HG02610 (cell line): ENCODE data around the gene ACSM2B.
"Not testable (repeated sequence)": the region's sequence is repeated elsewhere in the genome, so short reads cannot be mapped to it uniquely, and the experiment has no call there.

ENCODE experiments used
- ATAC-seq: cut with Tn5 transposase; IDR thresholded peaks from one replicate; pipeline ENCODE4 v1.9.1; 2021; ENCODE audit warnings: mild to moderate bottlenecking, moderate library complexity; ENCODE audit not compliant: unreplicated experiment

ACSM2B gene

DNA sequence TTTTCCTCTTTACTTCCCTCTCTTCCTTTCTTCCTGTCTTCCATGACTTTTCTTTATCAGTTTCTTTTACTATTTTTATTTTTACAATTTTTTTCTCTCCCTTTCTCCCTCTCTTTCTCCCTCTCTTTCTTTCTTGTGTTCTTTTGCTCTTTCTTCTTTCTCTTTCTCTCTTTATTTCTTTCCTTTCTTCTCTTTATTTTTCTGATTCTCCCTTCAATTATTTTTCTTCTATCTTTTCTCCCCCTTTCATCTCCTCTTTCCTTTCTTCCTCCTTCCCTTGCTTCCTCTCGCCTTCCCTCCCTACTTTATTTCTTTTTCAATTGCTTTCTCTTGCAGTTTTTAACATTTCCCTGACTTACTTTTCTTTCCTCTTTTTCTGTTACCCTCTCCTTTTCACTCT lies 39.5 kb downstream of the ACSM2B start:
- not testable (repeated sequence) for ATAC-seq

DNA sequence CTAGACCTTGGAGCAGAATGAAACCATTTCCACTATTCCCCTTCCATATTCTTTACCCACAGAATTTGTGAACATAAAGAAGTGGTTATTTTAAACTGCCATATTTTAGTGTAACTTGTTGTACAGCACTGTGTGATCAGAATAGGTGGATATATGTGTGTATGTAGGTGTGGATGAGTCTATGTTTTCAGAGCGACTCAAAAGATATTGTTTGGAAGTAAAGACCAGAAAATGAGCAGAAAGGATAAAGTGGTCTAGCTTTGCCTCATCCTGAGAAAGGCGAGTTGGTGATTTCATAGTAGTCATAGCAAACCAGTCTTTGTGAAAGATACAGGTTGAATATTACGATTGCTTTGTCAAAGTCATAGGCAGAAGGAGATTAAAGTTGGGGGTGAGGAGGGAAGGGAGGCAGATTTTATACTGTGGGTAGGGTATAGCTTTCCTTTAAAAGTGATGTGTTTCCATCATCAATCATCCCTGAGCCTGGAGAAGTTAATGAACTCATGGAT lies 43.8 kb downstream of the ACSM2B start:
- ATAC-seq: not testable (repeated sequence)

DNA sequence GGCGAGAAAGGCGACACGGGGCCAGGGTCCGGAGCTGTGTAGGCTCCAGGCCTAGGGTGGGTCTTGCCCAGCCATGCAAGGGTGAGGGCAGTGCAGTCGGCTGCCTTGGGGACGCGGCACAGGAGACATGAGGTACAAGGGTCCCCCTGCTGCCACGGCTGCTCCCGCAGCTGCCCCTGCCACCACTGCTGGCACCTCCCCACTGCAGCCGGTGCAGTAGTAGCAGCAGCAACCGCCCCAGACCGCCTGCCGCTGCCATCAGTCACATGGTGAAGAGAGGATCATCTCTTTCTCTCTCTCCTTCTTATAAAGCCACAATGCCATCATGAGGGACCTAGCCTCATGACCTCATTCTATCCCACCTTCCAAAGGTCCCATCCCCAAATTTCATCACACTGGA lies 44.4 kb downstream of the ACSM2B start:
- not testable (repeated sequence) for ATAC-seq

DNA sequence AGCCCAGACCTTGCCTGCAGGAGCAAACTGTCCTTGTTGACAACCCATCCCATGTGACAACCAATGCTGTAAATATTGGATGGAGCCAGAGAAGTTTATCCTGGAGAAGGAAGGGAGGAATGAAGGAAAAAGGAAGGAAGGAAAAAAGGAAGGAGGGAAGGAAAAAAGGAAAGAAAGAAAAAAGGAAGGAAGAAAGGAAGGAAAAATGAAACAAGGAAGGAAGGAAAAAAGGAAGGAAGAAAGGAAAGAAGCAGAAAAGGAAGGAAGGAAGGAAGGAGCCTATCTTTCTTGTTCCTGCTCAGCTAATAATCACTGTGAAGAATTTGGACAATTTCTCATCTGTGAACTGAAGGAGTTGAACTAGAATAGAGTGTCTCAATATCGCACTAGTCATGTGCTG lies 56.1 kb downstream of the ACSM2B start:
- ATAC-seq: no peak

DNA sequence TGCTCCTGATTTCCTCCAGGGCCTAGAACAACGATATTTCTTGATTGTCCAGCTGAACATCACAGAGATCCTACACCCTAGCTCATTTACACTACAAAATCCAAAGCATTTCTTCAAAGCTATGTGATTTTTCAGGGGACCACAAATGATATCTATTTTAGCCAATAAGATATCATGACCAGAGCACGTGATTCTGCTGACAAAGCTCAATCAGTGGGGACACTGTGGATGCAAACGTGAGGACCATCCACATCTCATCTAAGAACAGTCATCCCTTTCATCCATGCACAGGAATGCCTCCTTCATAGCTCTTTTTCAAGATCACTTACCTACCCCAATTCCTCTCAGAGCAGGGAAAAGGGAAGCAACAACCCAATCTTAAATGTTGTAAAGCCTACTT lies 56.9 kb downstream of the ACSM2B start:
- ATAC-seq: no peak

DNA sequence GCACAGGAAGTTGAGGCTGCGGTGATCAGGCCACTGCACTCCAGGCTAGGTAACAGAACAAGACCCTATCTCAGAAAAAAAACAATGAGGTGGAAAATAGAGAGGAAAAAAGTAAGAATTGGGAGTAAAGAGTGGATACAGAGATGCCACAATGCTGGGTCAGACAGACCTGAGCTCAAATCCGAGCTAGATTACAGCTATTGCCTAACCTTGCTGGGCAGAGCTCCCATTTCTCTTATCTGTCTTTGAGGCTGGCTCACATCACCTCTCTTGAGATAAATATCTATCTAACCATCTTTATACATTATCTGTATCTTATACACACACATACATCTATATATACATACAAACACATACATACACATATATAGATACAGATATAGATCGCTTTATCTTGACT lies 59.0 kb downstream of the ACSM2B start:
- ATAC-seq: no peak

DNA sequence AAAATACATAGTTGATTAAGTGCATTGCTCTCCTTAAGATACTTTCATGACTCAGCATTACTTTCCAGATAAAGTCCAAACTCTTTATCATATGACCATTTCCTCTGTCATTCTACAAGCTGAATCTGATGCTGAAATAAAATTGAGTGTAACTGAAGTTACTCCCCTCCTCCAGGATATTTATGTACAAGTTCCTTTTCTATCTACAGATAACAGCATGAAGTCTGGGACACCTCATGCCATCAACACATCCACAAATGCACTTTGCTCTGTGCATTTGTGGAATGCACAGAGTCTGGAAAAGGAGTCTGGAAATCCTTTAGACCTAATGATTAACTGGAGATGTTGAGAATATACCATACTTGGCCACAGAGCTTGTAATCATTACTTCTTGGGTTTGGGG lies 60.5 kb downstream of the ACSM2B start:
- ATAC-seq: no peak

DNA sequence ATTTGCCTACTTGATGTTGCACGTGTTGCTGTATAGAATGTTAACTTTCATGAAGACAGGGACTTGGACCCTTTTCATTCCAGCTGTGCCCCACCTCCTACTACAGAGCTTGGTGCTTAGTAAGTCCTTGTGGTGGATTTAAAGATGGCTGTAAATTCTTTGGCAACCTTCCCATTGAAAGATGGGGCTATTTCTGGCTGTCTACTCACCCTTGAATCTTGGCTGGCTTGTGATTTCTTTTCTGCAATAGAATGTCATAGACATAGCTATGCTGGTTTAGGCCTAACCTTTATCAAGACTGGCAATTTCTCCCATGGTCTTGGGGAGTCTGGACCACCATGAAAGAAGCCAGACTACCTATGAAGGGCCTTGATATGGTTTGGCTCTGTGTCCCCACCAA lies 65.8 kb downstream of the ACSM2B start:
- no peak for ATAC-seq

DNA sequence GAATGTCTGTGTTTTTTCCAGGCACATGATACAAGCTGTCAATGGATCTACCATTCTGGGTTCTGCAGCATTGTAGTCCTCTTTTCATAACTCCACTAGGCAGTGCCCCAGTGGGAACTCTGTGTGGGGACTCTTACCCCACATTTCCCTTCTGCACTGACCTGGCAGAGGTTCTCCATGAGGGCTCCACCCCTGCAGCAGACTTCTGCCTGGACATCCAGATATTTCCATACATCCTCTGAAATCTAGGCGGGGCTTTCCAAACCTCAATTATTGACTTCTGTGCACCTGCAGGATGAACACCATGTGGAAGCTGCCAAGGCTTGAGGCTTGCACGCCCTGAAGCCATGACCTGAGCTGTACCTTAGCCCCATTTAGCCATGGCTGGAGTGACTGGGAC lies 68.9 kb downstream of the ACSM2B start:
- ATAC-seq: no peak

DNA sequence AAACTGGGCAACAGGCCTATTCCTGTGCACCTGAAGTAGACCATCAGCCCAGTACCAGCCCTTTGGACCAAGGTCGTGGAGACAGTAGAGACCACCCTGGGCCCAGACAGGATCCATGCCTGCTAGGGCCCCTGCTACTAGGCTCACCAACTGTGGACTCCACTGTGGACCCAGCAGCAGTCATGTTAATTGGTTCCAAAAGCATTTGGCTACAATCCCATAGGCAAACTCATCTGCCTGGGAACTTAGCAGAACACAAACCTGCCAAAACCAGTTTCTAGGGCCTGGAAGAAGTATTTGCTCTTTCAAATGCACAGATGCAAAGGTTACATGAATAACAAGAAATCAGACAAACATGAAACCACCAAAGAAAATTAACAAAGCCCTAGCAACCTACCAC lies 71.7 kb downstream of the ACSM2B start:
- no peak for ATAC-seq

DNA sequence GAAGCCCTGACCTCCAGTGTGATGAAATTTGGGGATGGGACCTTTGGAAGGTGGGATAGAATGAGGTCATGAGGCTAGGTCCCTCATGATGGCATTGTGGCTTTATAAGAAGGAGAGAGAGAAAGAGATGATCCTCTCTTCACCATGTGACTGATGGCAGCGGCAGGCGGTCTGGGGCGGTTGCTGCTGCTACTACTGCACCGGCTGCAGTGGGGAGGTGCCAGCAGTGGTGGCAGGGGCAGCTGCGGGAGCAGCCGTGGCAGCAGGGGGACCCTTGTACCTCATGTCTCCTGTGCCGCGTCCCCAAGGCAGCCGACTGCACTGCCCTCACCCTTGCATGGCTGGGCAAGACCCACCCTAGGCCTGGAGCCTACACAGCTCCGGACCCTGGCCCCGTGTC lies 84.7 kb downstream of the ACSM2B start:
- ATAC-seq: not testable (repeated sequence)

DNA sequence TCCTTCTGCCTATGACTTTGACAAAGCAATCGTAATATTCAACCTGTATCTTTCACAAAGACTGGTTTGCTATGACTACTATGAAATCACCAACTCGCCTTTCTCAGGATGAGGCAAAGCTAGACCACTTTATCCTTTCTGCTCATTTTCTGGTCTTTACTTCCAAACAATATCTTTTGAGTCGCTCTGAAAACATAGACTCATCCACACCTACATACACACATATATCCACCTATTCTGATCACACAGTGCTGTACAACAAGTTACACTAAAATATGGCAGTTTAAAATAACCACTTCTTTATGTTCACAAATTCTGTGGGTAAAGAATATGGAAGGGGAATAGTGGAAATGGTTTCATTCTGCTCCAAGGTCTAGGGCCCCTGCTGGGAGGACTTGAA lies 85.2 kb downstream of the ACSM2B start:
- ATAC-seq: not testable (repeated sequence)
